ENCODE data around the gene DIRAS1.

The DIRAS1 gene

DNA sequence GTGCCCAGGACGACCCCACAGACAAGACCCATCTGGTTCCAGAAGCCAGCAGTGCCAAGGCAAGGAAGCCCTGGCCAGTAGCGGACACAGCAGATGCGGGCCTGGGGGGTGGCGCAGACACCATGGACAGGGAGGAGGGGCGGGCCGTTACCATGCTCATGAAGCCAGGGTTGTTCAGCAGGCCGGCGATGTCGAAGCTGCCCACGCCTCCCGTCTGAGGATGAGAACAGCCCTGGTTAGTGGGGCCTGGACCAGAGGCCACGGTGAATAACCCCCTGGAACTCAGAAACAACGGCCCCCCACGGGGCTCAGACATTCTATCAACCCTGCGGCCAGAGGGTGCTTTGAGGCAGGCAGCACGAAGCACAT is 40.1 kb upstream of the DIRAS1 start:
- TF ChIP-seq, protein P1, sequence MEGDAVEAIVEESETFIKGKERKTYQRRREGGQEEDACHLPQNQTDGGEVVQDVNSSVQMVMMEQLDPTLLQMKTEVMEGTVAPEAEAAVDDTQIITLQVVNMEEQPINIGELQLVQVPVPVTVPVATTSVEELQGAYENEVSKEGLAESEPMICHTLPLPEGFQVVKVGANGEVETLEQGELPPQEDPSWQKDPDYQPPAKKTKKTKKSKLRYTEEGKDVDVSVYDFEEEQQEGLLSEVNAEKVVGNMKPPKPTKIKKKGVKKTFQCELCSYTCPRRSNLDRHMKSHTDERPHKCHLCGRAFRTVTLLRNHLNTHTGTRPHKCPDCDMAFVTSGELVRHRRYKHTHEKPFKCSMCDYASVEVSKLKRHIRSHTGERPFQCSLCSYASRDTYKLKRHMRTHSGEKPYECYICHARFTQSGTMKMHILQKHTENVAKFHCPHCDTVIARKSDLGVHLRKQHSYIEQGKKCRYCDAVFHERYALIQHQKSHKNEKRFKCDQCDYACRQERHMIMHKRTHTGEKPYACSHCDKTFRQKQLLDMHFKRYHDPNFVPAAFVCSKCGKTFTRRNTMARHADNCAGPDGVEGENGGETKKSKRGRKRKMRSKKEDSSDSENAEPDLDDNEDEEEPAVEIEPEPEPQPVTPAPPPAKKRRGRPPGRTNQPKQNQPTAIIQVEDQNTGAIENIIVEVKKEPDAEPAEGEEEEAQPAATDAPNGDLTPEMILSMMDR (IDR thresholded peaks at IDR 0.05; ENCODE audit: control insufficient read depth, insufficient read depth, low read depth, low read length, missing control alignments): no peak
- no peak for DNase-seq (ENCODE audit: low read depth)
- H3K4me3 ChIP-seq (ENCODE audit: control insufficient read depth, low read depth, low read length): no peak overlapping the region

DNA sequence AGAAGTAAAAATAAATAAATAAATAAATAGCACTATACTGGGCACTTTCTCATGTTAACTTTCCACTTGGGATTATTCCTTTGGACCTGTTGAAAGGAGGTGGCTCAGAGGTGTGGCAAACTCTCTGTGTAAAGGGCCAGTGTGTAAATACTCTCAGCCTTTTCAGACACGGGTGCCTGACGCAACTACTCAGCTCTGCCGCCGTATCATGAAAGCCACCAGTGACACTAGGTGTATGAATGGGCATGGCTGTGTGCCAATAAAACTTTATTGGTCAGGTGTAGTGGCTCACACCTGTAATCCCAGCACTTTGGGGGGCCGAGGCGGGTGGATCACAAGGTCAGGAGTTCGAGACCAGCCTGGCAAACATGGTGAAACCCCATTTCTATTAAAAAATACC is 38.8 kb upstream of the DIRAS1 start:
- DNase-seq (ENCODE audit: low read depth): no peak
- H3K4me3 ChIP-seq (ENCODE audit: control insufficient read depth, low read depth, low read length): no peak overlapping the region

GRCh38 chr19:2759362-2759761 is 38.2 kb upstream of the DIRAS1 start:
- no peak for DNase-seq (ENCODE audit: low read depth)
- TF ChIP-seq, protein P1 (IDR thresholded peaks at IDR 0.05; ENCODE audit: control insufficient read depth, insufficient read depth, low read depth, low read length, missing control alignments): no peak
- no peak overlapping the region for H3K4me3 ChIP-seq (ENCODE audit: control insufficient read depth, low read depth, low read length)

More for the DNA sequence above, 38.8 kb upstream of the DIRAS1 start:
- TF ChIP-seq, protein P1 (IDR thresholded peaks at IDR 0.05; ENCODE audit: control insufficient read depth, insufficient read depth, low read depth, low read length, missing control alignments): no peak

- TF ChIP-seq, protein P1 (IDR thresholded peaks at IDR 0.05; ENCODE audit: control insufficient read depth, insufficient read depth, low read depth, low read length, missing control alignments): no peak
- DNase-seq (ENCODE audit: low read depth): no peak
- no peak overlapping the region for H3K4me3 ChIP-seq (ENCODE audit: control insufficient read depth, low read depth, low read length)
These were observed 37.6 kb upstream of the DIRAS1 start for GRCh38 chr19:2758601-2759313.

DNA sequence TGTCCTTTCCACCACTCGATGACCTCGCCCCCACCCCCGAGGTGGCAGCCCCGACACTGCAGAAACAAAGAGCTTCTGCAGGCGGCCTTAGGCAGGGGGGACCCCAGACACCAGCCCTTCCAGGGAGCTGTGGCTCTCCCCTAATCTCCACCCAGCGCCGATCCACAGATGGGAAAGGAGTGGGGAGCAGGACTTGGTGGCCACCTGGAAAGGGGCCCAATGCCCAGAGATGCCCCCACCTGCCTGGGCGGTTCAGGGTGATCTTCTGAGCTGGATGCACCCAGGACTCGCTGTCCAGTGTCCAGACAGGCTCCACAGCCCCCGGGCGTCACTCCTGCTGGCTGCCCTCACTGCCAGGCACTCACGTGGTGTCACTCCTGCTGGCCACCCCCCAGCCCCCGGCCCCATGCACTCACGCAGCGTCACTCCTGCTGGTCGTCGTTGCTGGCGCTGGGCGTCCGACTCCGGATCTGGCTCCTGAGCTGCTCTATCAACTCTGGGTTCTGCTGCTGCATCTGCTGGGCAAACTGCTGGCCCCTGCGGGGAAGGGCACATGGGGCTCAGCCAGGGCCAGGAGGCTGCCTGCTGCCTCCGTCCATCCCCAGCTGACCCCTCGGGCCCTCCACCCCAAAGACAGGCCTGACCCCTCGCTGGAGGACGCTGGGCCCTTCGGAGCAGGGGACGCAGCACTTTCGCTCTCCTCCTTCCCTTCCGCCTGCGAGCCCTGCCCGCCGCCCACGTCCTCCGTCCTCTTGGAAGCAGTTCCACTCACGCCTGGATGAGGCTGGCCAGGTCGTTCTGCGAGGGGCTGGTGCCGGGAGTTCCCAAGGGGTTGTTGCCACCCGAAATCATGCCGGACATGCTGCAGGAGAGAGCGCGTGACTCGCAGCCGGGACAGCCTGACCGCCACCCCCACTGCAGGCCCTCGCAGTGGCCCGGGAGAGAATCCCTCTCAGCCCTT is 36.0 kb upstream of the DIRAS1 start:
- TF ChIP-seq, protein P1 (IDR thresholded peaks at IDR 0.05; ENCODE audit: control insufficient read depth, insufficient read depth, low read depth, low read length, missing control alignments): no peak
- no peak for DNase-seq (ENCODE audit: low read depth)
- H3K4me3 ChIP-seq (ENCODE audit: control insufficient read depth, low read depth, low read length): no peak overlapping the region

- no peak overlapping the region for H3K4me3 ChIP-seq (ENCODE audit: control insufficient read depth, low read depth, low read length)
These were observed 35.3 kb upstream of the DIRAS1 start for GRCh38 chr19:2756477-2756876.

More at GRCh38 chr19:2756477-2756876, 35.3 kb upstream of the DIRAS1 start:
- TF ChIP-seq, protein P1 (IDR thresholded peaks at IDR 0.05; ENCODE audit: control insufficient read depth, insufficient read depth, low read depth, low read length, missing control alignments): no peak
- DNase-seq (ENCODE audit: low read depth): no peak

Data from AG09309 (cell line).